HepG2 (cell line): ENCODE measurements around the gene ALDH1A2.

Experiments
- AHDC1 ChIP-seq: sonication (generic); formaldehyde crosslinking; IDR thresholded peaks from 2 replicates; pipeline ENCODE4 v1.5.1; 2020; ENCODE audit warnings: mild to moderate bottlenecking, missing genetic modification reagents, borderline replicate concordance
- CTCF ChIP-seq: sonication (generic); formaldehyde crosslinking; IDR thresholded peaks from 2 replicates; pipeline ENCODE4 v1.5.0; 2020; ENCODE audit warnings: mild to moderate bottlenecking, missing genetic modification reagents, moderate library complexity
- EP300 ChIP-seq, 3 experiments: sonication (generic) in 1 of 3; formaldehyde crosslinking in 1 of 3; IDR thresholded peaks; 2 replicates each; pipeline versions ENCODE4 v1.5.1 to v1.6.1; 2011 to 2020; ENCODE audit warnings: low read depth in 2 of 3, low read length in 2 of 3, borderline replicate concordance in 1 of 3, improper control_type of control experiment in 1 of 3, mild to moderate bottlenecking in 1 of 3, missing genetic modification reagents in 1 of 3, moderate library complexity in 1 of 3
- FLYWCH1 ChIP-seq: sonication (generic); formaldehyde crosslinking; IDR thresholded peaks from 2 replicates; pipeline ENCODE4 v1.8.1; 2023; ENCODE audit warnings: mild to moderate bottlenecking, missing genetic modification reagents
- HMGXB4 ChIP-seq, 2 experiments: sonication (generic) in 1 of 2; formaldehyde crosslinking in 1 of 2; IDR thresholded peaks; 2 replicates each; pipeline versions ENCODE4 v1.4.0 to v1.6.1; 2018 to 2020; ENCODE audit warnings: missing genetic modification reagents in 2 of 2, borderline replicate concordance in 1 of 2, low read depth in 1 of 2, mild to moderate bottlenecking in 1 of 2, missing biosample characterization in 1 of 2
- HNRNPLL ChIP-seq: fragments of 200-400 bp; formaldehyde crosslinking; IDR thresholded peaks from 2 replicates; pipeline ENCODE4 v1.6.1; 2017; ENCODE audit warnings: mild to moderate bottlenecking, low read depth, low read length; ENCODE audit not compliant: poor library complexity, severe bottlenecking
- JUN ChIP-seq: sonication (generic); formaldehyde crosslinking; IDR thresholded peaks from 2 replicates; pipeline ENCODE4 v1.4.0; 2020; ENCODE audit warnings: mild to moderate bottlenecking, missing genetic modification reagents
- LRRFIP1 ChIP-seq: sonication (generic); formaldehyde crosslinking; conservative IDR thresholded peaks from 2 replicates; pipeline ENCODE4 v1.4.0; 2020; ENCODE audit warnings: missing genetic modification reagents
- ZNF484 ChIP-seq: sonication (generic); formaldehyde crosslinking; IDR thresholded peaks from 2 replicates; pipeline ENCODE4 v1.5.1; 2020; ENCODE audit warnings: mild to moderate bottlenecking, low read depth, missing genetic modification reagents, borderline replicate concordance

GRCh38 chr15:57973534-57973933, 92.0 kb downstream of the ALDH1A2 start:
- TF ChIP-seq EP300 (IDR thresholded peaks at IDR 0.05; ENCODE audit: low read depth in 2 of 2, low read length in 2 of 2) = no peak
- TF ChIP-seq EP300 (CRISPR knock-in tag; IDR thresholded peaks at IDR 0.05; ENCODE audit: borderline replicate concordance) = no peak
- no peak for TF ChIP-seq LRRFIP1 (CRISPR knock-in tag)
- no peak for TF ChIP-seq AHDC1 (CRISPR knock-in tag)
- no peak for TF ChIP-seq ZNF484 (CRISPR knock-in tag)
- TF ChIP-seq FLYWCH1 (CRISPR knock-in tag) = no peak
- no peak for TF ChIP-seq HMGXB4 (CRISPR knock-in tag; IDR thresholded peaks at IDR 0.05; ENCODE audit: borderline replicate concordance in 1 of 2, low read depth in 1 of 2)
- TF ChIP-seq HNRNPLL = no peak
- TF ChIP-seq JUN (CRISPR knock-in tag) = no peak
- TF ChIP-seq CTCF (CRISPR knock-in tag) = no peak
